GM15510 (cell line): ENCODE data around the gene TMEM215.

Experiments used
- POLR2A ChIP-seq: IDR thresholded peaks from 3 replicates; pipeline ENCODE4 v1.6.1; 2011; ENCODE audit warnings: borderline replicate concordance; ENCODE audit not compliant: insufficient read length; ENCODE audit errors: extremely low read depth

Gene TMEM215, protein sequence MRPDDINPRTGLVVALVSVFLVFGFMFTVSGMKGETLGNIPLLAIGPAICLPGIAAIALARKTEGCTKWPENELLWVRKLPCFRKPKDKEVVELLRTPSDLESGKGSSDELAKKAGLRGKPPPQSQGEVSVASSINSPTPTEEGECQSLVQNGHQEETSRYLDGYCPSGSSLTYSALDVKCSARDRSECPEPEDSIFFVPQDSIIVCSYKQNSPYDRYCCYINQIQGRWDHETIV

DNA sequence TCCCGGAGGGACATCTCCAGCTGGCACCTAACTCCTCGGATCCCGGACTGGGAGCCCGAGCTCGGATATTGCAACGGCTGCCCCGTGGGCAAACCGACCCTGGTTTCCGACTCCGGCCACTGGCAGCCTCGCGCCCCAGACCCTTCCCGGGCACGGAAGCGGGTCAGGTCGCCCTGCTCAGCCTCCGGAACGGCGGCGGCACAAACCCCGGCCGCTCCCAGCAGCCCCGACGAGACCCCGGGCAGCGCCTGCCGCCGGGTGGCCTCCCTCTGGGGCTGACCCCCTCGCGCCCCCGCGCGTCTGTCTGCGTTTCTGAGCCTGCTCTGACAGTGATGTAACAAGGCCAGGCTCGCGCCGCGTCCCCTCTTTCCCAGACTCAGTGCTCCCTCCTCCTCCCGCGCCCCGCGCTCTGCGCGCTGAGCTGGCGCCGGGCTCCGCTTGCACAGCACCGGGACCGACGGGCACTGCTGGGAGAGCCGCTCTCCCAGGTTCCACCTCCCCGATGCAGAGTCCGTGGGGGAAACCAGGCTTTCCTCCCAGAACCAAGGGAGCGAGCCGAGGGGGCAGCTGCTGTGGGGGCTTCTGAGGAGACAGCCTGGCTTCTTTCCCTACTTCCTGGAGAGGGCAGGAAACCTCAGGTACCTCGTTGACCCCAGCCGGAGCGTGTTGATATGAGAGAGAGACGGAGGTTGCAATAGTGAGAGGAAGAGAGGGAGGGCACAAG, at the start of gene TMEM215:
TMEM215 (plus strand) TSS at position 373 of the 724 bp plus-strand sequence. CDS start 644 bp downstream, outside the sequence.
- no peak for TF ChIP-seq POLR2A

GRCh38 chr9:32735476-32735875, 47.9 kb upstream of the TMEM215 start:
- no peak for TF ChIP-seq POLR2A

DNA sequence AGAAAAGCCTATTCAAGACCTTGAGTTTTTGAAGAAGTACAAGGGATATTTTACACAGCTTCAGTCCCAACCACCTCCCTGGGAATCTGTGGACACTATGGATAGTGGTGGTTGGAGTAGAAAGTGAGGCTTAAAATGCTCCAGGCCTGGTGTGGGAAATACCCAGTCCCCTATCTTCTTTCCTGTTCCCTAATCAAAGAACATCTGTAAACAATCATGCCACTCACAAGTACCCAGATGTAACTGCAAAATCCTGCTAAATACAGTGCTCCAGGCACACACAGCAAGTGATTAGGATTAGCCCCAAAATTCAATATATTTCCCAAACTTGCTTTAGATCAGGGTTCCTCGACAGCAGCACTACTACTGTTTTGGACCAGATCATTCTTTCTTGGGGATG, 46.0 kb upstream of the TMEM215 start:
- no peak for TF ChIP-seq POLR2A

- no peak for TF ChIP-seq POLR2A
Observed at GRCh38 chr9:32738501-32739172, 44.7 kb upstream of the TMEM215 start.

- TF ChIP-seq POLR2A: no peak
Observed at GRCh38 chr9:32741706-32742105, 41.6 kb upstream of the TMEM215 start.

GRCh38 chr9:32742296-32742695, 41.0 kb upstream of the TMEM215 start:
- TF ChIP-seq POLR2A: no peak

DNA sequence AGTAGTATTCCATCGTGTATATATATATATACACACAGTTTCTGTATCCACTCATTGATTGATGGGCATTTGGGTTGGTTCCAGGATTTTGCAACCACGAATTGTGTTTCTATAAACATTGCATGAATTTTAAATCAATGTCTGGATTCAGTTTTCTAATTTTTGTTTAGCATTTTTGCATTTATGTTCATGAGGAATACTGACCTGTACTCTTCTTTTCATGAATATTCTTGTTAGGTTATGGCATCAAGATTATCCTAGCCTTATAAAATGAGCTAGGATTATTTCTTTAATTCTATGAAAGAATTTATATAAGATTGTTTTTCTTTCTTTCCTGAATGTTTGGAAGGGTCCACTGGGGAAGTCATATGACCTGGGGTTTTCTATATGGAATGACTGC, 35.3 kb upstream of the TMEM215 start:
- no peak for TF ChIP-seq POLR2A

- no peak for TF ChIP-seq POLR2A
Observed at GRCh38 chr9:32755730-32756129, 27.6 kb upstream of the TMEM215 start.

- no peak for TF ChIP-seq POLR2A
Observed at GRCh38 chr9:32764139-32764538, 19.2 kb upstream of the TMEM215 start.

- TF ChIP-seq POLR2A: no peak
Observed at GRCh38 chr9:32775283-32775682, 8.1 kb upstream of the TMEM215 start.

DNA sequence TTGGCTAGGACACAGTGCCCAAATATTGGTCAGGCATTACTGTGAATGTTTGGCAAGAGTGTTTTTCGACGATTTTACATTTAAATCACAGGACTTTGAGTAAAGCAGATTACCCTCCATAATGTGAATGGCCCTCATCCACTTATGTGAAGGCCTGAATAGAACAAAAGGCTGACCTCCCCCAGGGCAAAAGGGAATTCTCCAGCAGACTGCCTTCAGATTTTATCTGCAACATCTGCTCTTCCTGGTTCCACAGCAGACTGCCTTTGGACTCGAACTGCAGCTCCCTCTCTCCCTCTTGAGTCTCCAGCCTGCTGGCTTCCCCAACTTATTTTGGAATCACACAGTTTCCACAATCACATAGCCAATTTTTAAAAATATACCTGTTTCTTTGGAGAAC, 7.1 kb upstream of the TMEM215 start:
- TF ChIP-seq POLR2A: no peak

DNA sequence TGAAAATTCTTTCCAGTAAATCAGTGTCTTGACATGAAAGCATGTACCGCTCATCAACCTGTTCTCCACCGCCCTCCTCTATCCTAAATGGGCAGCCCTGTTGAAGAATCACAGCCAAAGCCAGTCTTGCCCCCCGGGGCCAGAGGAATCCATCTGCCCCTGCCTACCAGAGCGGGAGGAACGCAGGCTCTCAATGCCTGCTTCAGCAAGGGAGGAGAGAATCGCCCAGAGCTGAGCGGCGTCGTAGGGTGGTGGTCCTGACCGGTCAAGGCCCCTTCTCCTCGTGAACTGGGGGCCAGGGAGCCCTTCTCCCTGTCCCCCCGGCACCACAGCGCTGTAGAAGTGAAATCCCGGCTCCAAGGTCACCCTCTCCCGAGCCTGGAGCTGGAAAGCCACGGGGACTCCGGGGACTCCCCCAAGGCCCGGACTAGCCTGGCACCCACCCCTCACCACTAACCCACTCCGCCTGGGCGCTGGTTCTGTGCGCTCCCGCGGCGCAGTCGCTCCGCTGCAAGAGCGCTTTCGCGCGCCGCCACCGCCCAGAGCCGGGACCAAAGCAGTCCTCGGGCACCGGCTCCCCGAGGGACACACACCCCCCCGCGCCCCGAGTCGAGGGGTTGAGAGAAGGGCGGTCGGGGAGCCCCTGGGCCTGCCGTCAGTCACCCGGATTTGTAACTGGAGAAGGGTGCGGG, 718 bp upstream of the TMEM215 start:
- no peak for TF ChIP-seq POLR2A

GRCh38 chr9:32787816-32788215, 4.5 kb downstream of the TMEM215 start:
- no peak for TF ChIP-seq POLR2A

- no peak for TF ChIP-seq POLR2A
Observed at GRCh38 chr9:32801530-32801929, 18.2 kb downstream of the TMEM215 start.

DNA sequence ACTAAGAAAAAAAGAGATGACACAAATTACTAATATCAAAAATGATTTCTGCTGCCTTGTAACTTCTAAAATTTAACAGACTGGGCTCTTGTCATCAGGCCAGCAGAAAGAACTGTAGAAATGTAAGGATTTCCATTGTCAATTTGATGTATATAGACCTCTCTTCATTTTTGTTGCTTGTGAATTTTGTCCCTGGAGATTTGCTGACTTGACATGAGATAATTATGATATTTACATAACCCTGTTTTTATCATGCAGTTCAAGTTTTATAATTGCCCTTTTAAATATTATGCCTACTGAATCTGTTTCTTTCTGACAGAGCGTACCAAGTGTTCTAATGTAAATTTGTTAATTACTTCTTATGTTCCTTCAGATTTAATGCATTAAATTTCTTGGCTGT, 23.9 kb downstream of the TMEM215 start:
- TF ChIP-seq POLR2A: no peak
